ENCODE measurements around the gene TRMT44. TPM values are rescaled to one million over a fixed set of nuclear protein-coding genes. Genes with fewer than 3 reads are reported as not detected.

Gene TRMT44
- total and polyA plus RNA-seq, 4 experiments from 2014 or later: 4.3 to 33.0 (median 20.6) TPM

DNA sequence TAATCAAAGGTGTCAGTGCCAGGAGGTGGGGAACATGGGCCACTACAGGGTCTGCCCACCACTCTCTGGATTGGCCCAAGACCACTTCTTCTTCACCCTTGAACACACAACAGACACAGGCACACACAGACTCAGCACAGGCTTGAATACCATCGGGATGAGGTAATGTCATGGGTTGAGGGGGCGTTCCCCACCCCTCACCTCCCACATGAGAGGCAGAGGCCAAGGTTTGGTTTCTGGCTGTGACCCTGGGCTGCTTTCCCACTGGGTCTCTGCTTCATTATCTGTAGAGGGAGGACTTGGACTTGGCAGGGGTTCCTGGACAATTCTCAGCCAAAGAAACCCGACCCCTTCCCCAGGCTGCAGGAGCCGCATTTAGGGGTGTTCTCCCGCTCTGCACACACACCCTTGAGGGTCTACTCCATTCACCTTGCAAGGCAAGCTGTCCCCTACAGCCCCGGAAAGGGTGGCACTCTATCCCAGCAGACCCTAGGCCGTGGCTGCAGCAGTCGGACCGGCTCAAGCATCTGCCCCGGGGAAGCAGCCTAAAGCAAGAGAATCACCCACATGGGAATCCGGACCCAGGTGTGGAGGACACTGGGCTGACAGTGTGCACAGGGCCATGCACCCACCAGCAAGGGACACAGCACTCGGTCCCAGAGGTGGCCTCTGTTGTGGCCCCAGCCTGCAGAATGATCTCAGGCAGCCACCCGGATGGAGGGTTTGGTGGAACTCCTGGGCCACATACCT, 62.4 kb downstream of the TRMT44 start:
- no peak overlapping the region for H3K4me3 Mint-ChIP-seq
- Histone ChIP-seq H3K27ac (ENCODE audit: low read depth, low read length) (no peak overlapping the region), H3K27me3 (ENCODE audit: insufficient read depth, low read length) (no peaks in the 10 kb centered on the region), H3K4me1 (ENCODE audit: insufficient read depth, low read length) (no peaks in the 10 kb centered on the region), H3K36me3 (ENCODE audit: insufficient read depth, low read length) (no peaks in the 10 kb centered on the region), H3K4me3 (ENCODE audit: low read length in 2 of 2) (no peak overlapping the region), H3K9me3 (ENCODE audit: control insufficient read depth in 1 of 2, low read length in 2 of 2) (no peaks in the 10 kb centered on the region)
- H3K36me3 Mint-ChIP-seq: no peaks in the 10 kb centered on the region
- DNase-seq: no peak
- intact Hi-C loops (cut with micrococcal nuclease): no loop called here
- H3K27ac Mint-ChIP-seq: no peak overlapping the region
- CTCF ChIA-PET (ENCODE audit: partially characterized antibody): interaction anchor here (0.9 to 1.8 kb wide), 2 partner anchors 22 to 35 kb away, joined by 3 to 5 read pairs; no protein-coding TSS in a partner anchor
- POLR2A ChIA-PET (ENCODE audit: partially characterized antibody): no interaction called here
- peaks cover 0 to 5% (median under 1%) of the 10 kb centered on the region in 8 donors for H3K9me3 Mint-ChIP-seq
- H3K27me3 Mint-ChIP-seq: no peaks in the 10 kb centered on the region
- H3K4me1 Mint-ChIP-seq: no peaks in the 10 kb centered on the region

GRCh38 chr4:8503801-8504200, 63.2 kb downstream of the TRMT44 start:
- Mint-ChIP-seq H3K4me3 (no peak overlapping the region), H3K27me3 (no peaks in the 10 kb centered on the region), H3K36me3 (no peaks in the 10 kb centered on the region), H3K4me1 (no peaks in the 10 kb centered on the region), H3K27ac (no peak overlapping the region), H3K9me3 (no peaks in the 10 kb centered on the region)
- Histone ChIP-seq H3K27ac (ENCODE audit: low read depth, low read length) (no peak overlapping the region), H3K4me1 (ENCODE audit: insufficient read depth, low read length) (no peaks in the 10 kb centered on the region), H3K9me3 (ENCODE audit: control insufficient read depth in 1 of 2, low read length in 2 of 2) (no peaks in the 10 kb centered on the region), H3K27me3 (ENCODE audit: insufficient read depth, low read length) (no peaks in the 10 kb centered on the region), H3K4me3 (ENCODE audit: low read length in 2 of 2) (no peak overlapping the region), H3K36me3 (ENCODE audit: insufficient read depth, low read length) (no peaks in the 10 kb centered on the region)
- DNase-seq: no peak
- POLR2A ChIA-PET (ENCODE audit: partially characterized antibody): no interaction called here
- CTCF ChIA-PET (ENCODE audit: partially characterized antibody): interaction anchor here (1.8 kb wide), 1 partner anchor 36 kb away, joined by 5 read pairs; no protein-coding TSS in a partner anchor
- intact Hi-C loops (cut with micrococcal nuclease): no loop called here

DNA sequence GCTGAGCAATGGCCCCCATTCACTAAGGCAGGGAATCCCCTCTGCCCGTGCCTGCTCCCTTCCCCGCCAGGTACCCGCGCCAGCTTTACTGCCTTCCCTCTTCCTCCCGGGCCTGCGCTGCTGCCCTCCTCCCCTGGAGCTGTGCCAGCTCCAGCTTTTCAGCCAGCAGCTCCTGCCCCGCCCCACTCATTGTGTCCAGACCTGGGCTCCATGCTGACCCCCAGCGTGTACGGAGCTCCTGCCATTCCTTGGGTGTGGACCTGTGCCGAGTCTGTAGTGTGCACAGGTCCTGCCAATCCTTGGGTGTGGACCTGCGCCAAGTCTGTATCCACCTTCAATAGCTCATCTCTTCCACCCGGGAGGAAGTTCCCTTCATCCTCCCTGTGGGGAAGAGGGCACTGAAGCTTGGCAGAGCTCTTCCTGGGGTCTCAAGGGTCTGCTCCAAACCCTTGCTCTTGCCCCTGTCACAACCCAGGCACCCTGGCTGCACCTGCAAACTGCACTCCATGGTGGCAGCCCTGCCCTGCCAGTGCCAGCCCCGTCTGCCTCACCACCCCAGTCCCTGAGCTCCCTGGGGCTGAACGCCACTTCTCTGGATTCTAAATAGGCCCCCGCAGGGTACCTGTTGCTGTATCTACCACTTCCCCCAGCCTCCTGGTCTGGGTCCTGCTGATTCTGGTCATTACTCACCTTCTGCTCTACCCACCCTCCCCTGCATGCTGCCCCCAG, 63.9 kb downstream of the TRMT44 start:
- Mint-ChIP-seq H3K4me1 (no peaks in the 10 kb centered on the region), H3K36me3 (no peaks in the 10 kb centered on the region), H3K27me3 (no peaks in the 10 kb centered on the region), H3K27ac (no peak overlapping the region), H3K4me3 (no peak overlapping the region), H3K9me3 (no peaks in the 10 kb centered on the region)
- intact Hi-C loops (cut with micrococcal nuclease): no loop called here
- Histone ChIP-seq H3K27ac (ENCODE audit: low read depth, low read length) (no peak overlapping the region), H3K9me3 (ENCODE audit: control insufficient read depth in 1 of 2, low read length in 2 of 2) (no peaks in the 10 kb centered on the region), H3K27me3 (ENCODE audit: insufficient read depth, low read length) (no peaks in the 10 kb centered on the region), H3K36me3 (ENCODE audit: insufficient read depth, low read length) (no peaks in the 10 kb centered on the region), H3K4me1 (ENCODE audit: insufficient read depth, low read length) (no peaks in the 10 kb centered on the region), H3K4me3 (ENCODE audit: low read length in 2 of 2) (no peak overlapping the region)
- ChIA-PET POLR2A (ENCODE audit: partially characterized antibody) (no interaction called here), CTCF (ENCODE audit: partially characterized antibody) (interaction anchor here (1.8 kb wide), 1 partner anchor 36 kb away, joined by 5 read pairs; no protein-coding TSS in a partner anchor)
- DNase-seq: no peak

DNA sequence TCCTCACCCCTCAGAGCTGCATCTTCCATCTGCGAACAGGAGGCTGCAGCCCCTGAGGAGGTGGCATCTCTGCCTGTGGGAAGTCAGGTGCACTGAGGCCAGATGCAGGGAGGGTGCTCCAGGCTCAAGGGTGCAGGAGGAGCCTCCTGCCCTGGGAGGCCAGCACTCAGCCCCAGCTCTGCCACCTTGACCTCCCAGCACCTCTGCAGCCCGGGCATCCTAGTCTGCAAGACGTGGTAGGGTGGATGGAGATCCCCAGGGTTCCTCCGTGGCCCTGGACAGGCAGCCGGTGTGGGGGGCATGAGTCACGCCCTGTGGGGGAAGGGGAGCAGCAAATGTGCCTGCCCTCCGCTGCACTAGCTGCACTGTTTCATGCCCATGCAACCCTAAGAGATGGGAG, 64.7 kb downstream of the TRMT44 start:
- Histone ChIP-seq H3K4me3 (ENCODE audit: low read length in 2 of 2) (no peak overlapping the region), H3K9me3 (ENCODE audit: control insufficient read depth in 1 of 2, low read length in 2 of 2) (no peaks in the 10 kb centered on the region), H3K27me3 (ENCODE audit: insufficient read depth, low read length) (no peaks in the 10 kb centered on the region), H3K36me3 (ENCODE audit: insufficient read depth, low read length) (no peaks in the 10 kb centered on the region), H3K27ac (ENCODE audit: low read depth, low read length) (no peak overlapping the region), H3K4me1 (ENCODE audit: insufficient read depth, low read length) (no peaks in the 10 kb centered on the region)
- no peak for DNase-seq
- CTCF ChIA-PET (ENCODE audit: partially characterized antibody): no interaction called here
- no peak overlapping the region for H3K27ac Mint-ChIP-seq
- H3K27me3 Mint-ChIP-seq: no peaks in the 10 kb centered on the region
- no peaks in the 10 kb centered on the region for H3K36me3 Mint-ChIP-seq
- no peaks in the 10 kb centered on the region for H3K4me1 Mint-ChIP-seq
- POLR2A ChIA-PET (ENCODE audit: partially characterized antibody): no interaction called here
- H3K4me3 Mint-ChIP-seq: no peak overlapping the region
- no peaks in the 10 kb centered on the region for H3K9me3 Mint-ChIP-seq
- intact Hi-C loops (cut with micrococcal nuclease): no loop called here

DNA sequence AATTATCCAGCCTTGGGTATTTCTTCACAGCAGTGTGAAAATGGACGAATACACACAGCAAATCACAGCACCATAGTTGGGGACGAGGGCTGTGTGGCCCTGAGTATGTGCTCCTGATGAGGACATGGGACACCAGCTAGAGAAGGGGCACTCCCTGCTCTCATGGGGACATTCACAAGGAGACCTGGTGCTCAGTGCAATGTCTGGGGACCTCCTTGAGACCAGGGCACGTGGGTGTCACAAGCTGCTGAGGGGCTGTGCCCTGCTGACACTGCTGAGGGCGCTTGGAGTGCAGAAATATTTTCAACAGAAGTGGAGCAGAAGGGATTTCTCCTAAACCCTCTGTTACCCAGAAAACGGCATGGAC, 65.4 kb downstream of the TRMT44 start:
- Mint-ChIP-seq H3K36me3 (no peaks in the 10 kb centered on the region), H3K27me3 (no peaks in the 10 kb centered on the region), H3K4me3 (no peak overlapping the region), H3K27ac (no peak overlapping the region), H3K9me3 (no peaks in the 10 kb centered on the region), H3K4me1 (no peaks in the 10 kb centered on the region)
- CTCF ChIA-PET (ENCODE audit: partially characterized antibody): no interaction called here
- no peaks in the 10 kb centered on the region for H3K9me3 ChIP-seq (ENCODE audit: control insufficient read depth in 1 of 2, low read length in 2 of 2)
- DNase-seq: no peak
- no peaks in the 10 kb centered on the region for H3K4me1 ChIP-seq (ENCODE audit: insufficient read depth, low read length)
- no peak overlapping the region for H3K27ac ChIP-seq (ENCODE audit: low read depth, low read length)
- H3K27me3 ChIP-seq (ENCODE audit: insufficient read depth, low read length): no peaks in the 10 kb centered on the region
- H3K36me3 ChIP-seq (ENCODE audit: insufficient read depth, low read length): no peaks in the 10 kb centered on the region
- POLR2A ChIA-PET (ENCODE audit: partially characterized antibody): no interaction called here
- H3K4me3 ChIP-seq (ENCODE audit: low read length in 2 of 2): no peak overlapping the region
- intact Hi-C loops (cut with micrococcal nuclease): no loop called here

GRCh38 chr4:8506373-8507195, 66.0 kb downstream of the TRMT44 start:
- Histone ChIP-seq H3K4me1 (ENCODE audit: insufficient read depth, low read length) (no peaks in the 10 kb centered on the region), H3K9me3 (ENCODE audit: control insufficient read depth in 1 of 2, low read length in 2 of 2) (no peaks in the 10 kb centered on the region), H3K36me3 (ENCODE audit: insufficient read depth, low read length) (no peaks in the 10 kb centered on the region), H3K4me3 (ENCODE audit: low read length in 2 of 2) (no peak overlapping the region), H3K27ac (ENCODE audit: low read depth, low read length) (no peak overlapping the region), H3K27me3 (ENCODE audit: insufficient read depth, low read length) (no peaks in the 10 kb centered on the region)
- ChIA-PET CTCF (ENCODE audit: partially characterized antibody) (no interaction called here), POLR2A (ENCODE audit: partially characterized antibody) (no interaction called here)
- intact Hi-C loops (cut with micrococcal nuclease): no loop called here
- Mint-ChIP-seq H3K27ac (no peak overlapping the region), H3K36me3 (no peaks in the 10 kb centered on the region), H3K9me3 (no peaks in the 10 kb centered on the region), H3K4me3 (no peak overlapping the region), H3K4me1 (no peaks in the 10 kb centered on the region), H3K27me3 (no peaks in the 10 kb centered on the region)
- no peak for DNase-seq

GRCh38 chr4:8507196-8507570, 66.6 kb downstream of the TRMT44 start:
- intact Hi-C loops (cut with micrococcal nuclease): no loop called here
- Histone ChIP-seq H3K4me3 (ENCODE audit: low read length in 2 of 2) (no peak overlapping the region), H3K4me1 (ENCODE audit: insufficient read depth, low read length) (no peaks in the 10 kb centered on the region), H3K27ac (ENCODE audit: low read depth, low read length) (no peak overlapping the region), H3K36me3 (ENCODE audit: insufficient read depth, low read length) (no peaks in the 10 kb centered on the region), H3K9me3 (ENCODE audit: control insufficient read depth in 1 of 2, low read length in 2 of 2) (no peaks in the 10 kb centered on the region), H3K27me3 (ENCODE audit: insufficient read depth, low read length) (no peaks in the 10 kb centered on the region)
- ChIA-PET CTCF (ENCODE audit: partially characterized antibody) (no interaction called here), POLR2A (ENCODE audit: partially characterized antibody) (no interaction called here)
- no peaks in the 10 kb centered on the region for H3K36me3 Mint-ChIP-seq
- H3K27ac Mint-ChIP-seq: no peak overlapping the region
- H3K27me3 Mint-ChIP-seq: no peaks in the 10 kb centered on the region
- DNase-seq: no peak
- no peaks in the 10 kb centered on the region for H3K9me3 Mint-ChIP-seq
- H3K4me1 Mint-ChIP-seq: no peaks in the 10 kb centered on the region
- no peak overlapping the region for H3K4me3 Mint-ChIP-seq

All from CD4-positive, alpha-beta memory T cell (primary cell).